GM13977 (cell line): Measurements from ENCODE around the gene EPB41L1.

Experiments
- DNase-seq: peaks from one replicate; pipeline ENCODE4 v3.0.0; 2012; ENCODE audit warnings: low spot score
- CTCF ChIP-seq: IDR thresholded peaks from 2 replicates; pipeline ENCODE4 v1.5.1; 2012; ENCODE audit warnings: mild to moderate bottlenecking, control low read depth; ENCODE audit not compliant: insufficient read depth; ENCODE audit errors: extremely low read depth, missing control alignments
- in situ Hi-C: fragments of 300-500 bp; cut with MboI; formaldehyde crosslinking; loops from one replicate; pipeline ENCODE4 v1.12.0; 2022; ENCODE audit warnings: low sequenced_read_pairs, low pct_unique_long_range_greater_than_20kb, mixed read lengths, inconsistent platforms; ENCODE audit not compliant: unreplicated experiment

EPB41L1 gene

GRCh38 chr20:36279776-36280175 is 125.2 kb downstream of the EPB41L1 start:
- in situ Hi-C loops: no loop called here
- TF ChIP-seq CTCF: no peak
- DNase-seq: no peak

- no peak for DNase-seq
- in situ Hi-C loops: no loop called here
- no peak for TF ChIP-seq CTCF
These were observed 127.3 kb downstream of the EPB41L1 start for GRCh38 chr20:36281785-36282380.
